Stimulated activated naive B cell treated with anti-CD40 and anti-IgM and Interleukin-4, amounts not matched to agents 10 μg/mL and 1 μg/mL and 100 μg/mL, for 72 hours (primary cell): Measurements from ENCODE around the gene MID2.
A peak's percentile ranks its signal among the peaks of the same experiment; 100 is the strongest.

Experiments used
- ATAC-seq, 2 donors: fragments of 150-1000 bp; cut with Tn5 transposase; replicated peaks; 2 replicates each; pipeline ENCODE4 v1.10.0; 2021; ENCODE audit warnings: moderate library complexity in 1 of 2
- DNase-seq: peaks from one replicate; pipeline ENCODE4 v3.0.0; 2021
- H3K27ac Mint-ChIP-seq: one replicate; pipeline ENCODE4 v1.8.0; 2022; ENCODE audit warnings: mild to moderate bottlenecking, mixed read lengths
- H3K27me3 Mint-ChIP-seq, 2 donors: one replicate each; pipeline ENCODE4 v1.8.0; 2022; ENCODE audit warnings: mixed read lengths in 2 of 2
- H3K36me3 Mint-ChIP-seq, 2 donors: one replicate each; pipeline ENCODE4 v1.8.0; 2022; ENCODE audit warnings: mixed read lengths in 2 of 2, mild to moderate bottlenecking in 1 of 2
- H3K4me1 Mint-ChIP-seq, 2 donors: one replicate each; pipeline ENCODE4 v1.8.0; 2022; ENCODE audit warnings: mixed read lengths in 2 of 2, mild to moderate bottlenecking in 1 of 2
- H3K4me3 Mint-ChIP-seq, 2 donors: one replicate each; pipeline ENCODE4 v1.8.0; 2022; ENCODE audit warnings: mild to moderate bottlenecking in 2 of 2, mixed read lengths in 2 of 2, moderate library complexity in 1 of 2
- H3K9me3 Mint-ChIP-seq, 2 donors: one replicate each; pipeline ENCODE4 v1.8.0; 2022; ENCODE audit warnings: mixed read lengths in 2 of 2, mild to moderate bottlenecking in 1 of 2

Gene MID2

DNA sequence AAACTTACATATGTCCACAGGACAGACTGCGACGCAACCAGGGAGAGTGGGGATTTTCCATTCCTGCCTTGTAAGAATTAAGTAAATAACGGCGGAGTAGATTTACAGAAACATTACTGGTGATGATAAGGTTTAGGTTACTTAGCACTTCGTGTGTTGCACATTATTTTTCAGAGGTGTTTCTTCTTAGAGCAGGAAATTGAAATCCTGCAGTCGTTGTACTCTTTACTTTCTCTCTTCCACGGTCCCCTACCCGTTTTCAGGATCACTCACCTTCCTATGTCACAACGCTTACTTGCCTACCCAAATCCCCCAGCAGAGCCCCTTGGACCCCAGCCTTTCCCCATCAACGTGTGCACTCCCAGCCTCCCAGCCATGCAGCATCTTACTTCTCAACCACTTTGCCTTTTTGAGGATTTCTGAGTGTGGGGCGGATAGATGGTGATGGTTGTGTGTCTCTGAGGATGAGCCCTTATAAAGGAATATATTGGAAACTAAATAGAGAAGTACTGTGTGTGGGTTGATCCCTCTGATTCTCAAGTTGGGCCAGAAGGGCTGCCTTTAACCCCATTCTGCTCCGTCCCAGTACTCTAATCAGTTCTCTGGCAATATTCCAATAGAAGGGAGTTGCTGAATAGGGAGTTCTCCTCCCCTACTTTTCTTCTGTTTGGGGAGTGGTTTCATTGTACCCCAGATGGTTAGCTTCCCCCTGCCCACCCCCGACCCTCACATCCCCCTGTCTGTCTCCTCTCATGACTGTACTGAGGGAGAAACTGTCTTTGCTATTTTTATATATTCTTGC, 1.6 kb downstream of the MID2 start:
- no peaks in the 10 kb centered on the region for H3K36me3 Mint-ChIP-seq
- no peaks in the 10 kb centered on the region for H3K9me3 Mint-ChIP-seq
- peak overlapping the region; percentile 38 for H3K27ac Mint-ChIP-seq
- peaks cover 33 to 40% of the 10 kb centered on the region in 2 donors for H3K27me3 Mint-ChIP-seq
- H3K4me1 Mint-ChIP-seq, result peaks cover 6 to 18% of the 10 kb centered on the region in 2 donors
- ATAC-seq (no peak), DNase-seq (no peak)
- peak overlapping the region; percentile 58 to 62 for H3K4me3 Mint-ChIP-seq

DNA sequence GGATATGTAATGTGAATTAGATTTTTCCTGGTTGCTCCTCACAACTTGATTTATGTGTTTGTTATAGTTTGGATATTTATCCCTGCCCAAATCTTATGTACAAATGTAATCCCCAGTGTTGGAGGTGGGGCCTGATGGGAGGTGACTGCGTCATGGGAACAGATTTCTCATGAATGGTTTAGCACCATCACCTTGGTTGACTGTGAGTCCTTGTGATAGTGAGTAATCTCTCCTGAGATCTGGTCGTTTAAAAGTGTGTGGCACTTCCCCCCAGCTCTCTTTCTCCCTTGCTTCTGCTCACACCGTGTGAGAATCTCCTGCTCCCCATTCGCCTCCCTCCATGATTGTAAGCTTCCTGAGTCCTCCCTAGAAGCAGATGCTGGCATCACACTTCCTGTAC, 2.2 kb downstream of the MID2 start:
- ATAC-seq, result no peak
- Mint-ChIP-seq H3K4me1 (peaks cover 6 to 18% of the 10 kb centered on the region in 2 donors), H3K27ac (no peak overlapping the region), H3K9me3 (no peaks in the 10 kb centered on the region), H3K27me3 (peaks cover 34 to 40% of the 10 kb centered on the region in 2 donors), H3K4me3 (no peak overlapping the region), H3K36me3 (no peaks in the 10 kb centered on the region)
- no peak for DNase-seq

- DNase-seq (no peak), ATAC-seq (no peak)
- H3K4me1 Mint-ChIP-seq, result peaks cover 6 to 12% of the 10 kb centered on the region in 2 donors
- no peak overlapping the region for H3K27ac Mint-ChIP-seq
- H3K4me3 Mint-ChIP-seq, result no peak overlapping the region
- peaks cover 26 to 31% of the 10 kb centered on the region in 2 donors for H3K27me3 Mint-ChIP-seq
- H3K9me3 Mint-ChIP-seq, result no peaks in the 10 kb centered on the region
- no peaks in the 10 kb centered on the region for H3K36me3 Mint-ChIP-seq
These were observed 4.2 kb downstream of the MID2 start for GRCh38 chrX:107829878-107830277.

GRCh38 chrX:107831071-107831730, 5.5 kb downstream of the MID2 start:
- H3K36me3 Mint-ChIP-seq, result no peaks in the 10 kb centered on the region
- no peaks in the 10 kb centered on the region for H3K9me3 Mint-ChIP-seq
- DNase-seq (no peak), ATAC-seq (no peak)
- H3K4me3 Mint-ChIP-seq, result no peak overlapping the region
- no peak overlapping the region for H3K27ac Mint-ChIP-seq
- H3K27me3 Mint-ChIP-seq, result peaks cover 15 to 21% of the 10 kb centered on the region in 2 donors
- H3K4me1 Mint-ChIP-seq, result peaks cover 4 to 6% of the 10 kb centered on the region in 2 donors

DNA sequence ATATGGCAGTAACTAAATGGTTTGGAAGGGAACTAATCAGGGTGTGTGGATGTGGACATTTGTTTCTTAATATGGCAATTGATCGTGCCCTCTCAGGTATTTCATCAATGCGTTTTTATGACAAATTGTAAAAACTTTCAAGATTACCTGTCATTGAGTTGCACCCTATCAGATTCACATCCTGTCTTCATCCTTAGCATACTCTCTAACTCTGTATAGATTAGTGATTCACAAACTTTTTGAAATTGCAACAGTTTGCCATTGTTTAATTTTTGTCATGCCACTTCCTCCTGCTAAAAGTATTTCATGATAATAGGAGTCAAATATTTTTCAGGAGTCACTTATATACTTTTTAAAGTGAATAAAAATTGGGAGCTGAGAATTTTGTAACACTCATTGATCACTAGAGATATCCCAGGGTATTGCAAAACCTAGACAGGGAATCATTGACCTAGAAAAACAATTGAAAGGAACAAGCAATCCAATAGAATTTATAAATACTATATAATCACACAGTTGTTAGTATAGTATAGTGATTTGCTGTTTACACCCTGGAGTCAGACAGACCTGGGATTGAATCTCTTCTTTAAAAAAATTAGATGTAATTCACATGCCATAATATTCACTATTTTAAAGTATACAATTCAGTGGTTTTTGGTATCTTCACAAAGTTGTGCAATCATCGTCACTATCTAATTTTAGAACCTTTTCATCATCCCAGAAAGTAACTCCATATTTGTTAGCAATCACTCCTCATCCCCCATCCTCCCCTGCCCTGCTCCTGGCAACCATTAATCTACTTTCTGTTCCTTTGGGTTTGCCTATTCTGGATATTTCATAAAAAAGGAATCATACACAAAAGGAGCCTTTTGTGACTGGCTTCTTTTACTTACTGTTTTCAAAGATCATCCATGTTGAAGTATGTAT, 8.9 kb downstream of the MID2 start:
- Mint-ChIP-seq H3K27me3 (peaks cover 6 to 14% of the 10 kb centered on the region in 2 donors), H3K4me3 (no peak overlapping the region), H3K27ac (no peak overlapping the region), H3K4me1 (no peaks in the 10 kb centered on the region), H3K36me3 (no peaks in the 10 kb centered on the region), H3K9me3 (no peaks in the 10 kb centered on the region)
- DNase-seq (no peak), ATAC-seq (no peak)

GRCh38 chrX:107836958-107837357, 11.3 kb downstream of the MID2 start:
- Mint-ChIP-seq H3K9me3 (no peaks in the 10 kb centered on the region), H3K27ac (no peak overlapping the region), H3K36me3 (no peaks in the 10 kb centered on the region), H3K27me3 (peaks cover 6 to 14% of the 10 kb centered on the region in 2 donors), H3K4me3 (no peak overlapping the region), H3K4me1 (no peaks in the 10 kb centered on the region)
- DNase-seq (no peak), ATAC-seq (no peak)

DNA sequence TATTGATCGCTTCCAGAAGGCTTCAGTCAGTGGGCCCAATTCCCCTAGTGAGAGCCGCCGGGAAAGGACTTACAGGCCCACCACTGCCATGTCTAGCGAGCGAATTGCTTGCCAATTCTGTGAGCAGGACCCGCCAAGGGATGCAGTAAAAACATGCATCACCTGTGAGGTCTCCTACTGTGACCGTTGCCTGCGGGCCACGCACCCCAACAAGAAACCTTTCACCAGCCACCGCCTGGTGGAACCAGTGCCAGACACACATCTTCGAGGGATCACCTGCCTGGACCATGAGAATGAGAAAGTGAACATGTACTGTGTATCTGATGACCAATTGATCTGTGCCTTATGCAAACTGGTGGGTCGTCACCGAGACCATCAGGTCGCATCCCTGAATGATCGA, 15.3 kb downstream of the MID2 start:
- Mint-ChIP-seq H3K4me3 (no peak overlapping the region), H3K27ac (no peak overlapping the region), H3K36me3 (no peaks in the 10 kb centered on the region), H3K4me1 (no peaks in the 10 kb centered on the region), H3K27me3 (peaks cover 6 to 7% of the 10 kb centered on the region in 2 donors), H3K9me3 (no peaks in the 10 kb centered on the region)
- DNase-seq, result no peak
- ATAC-seq, result no peak

GRCh38 chrX:107842715-107843400, 17.2 kb downstream of the MID2 start:
- H3K27me3 Mint-ChIP-seq, result peaks cover 3 to 7% of the 10 kb centered on the region in 2 donors
- no peaks in the 10 kb centered on the region for H3K36me3 Mint-ChIP-seq
- H3K9me3 Mint-ChIP-seq, result no peaks in the 10 kb centered on the region
- no peak overlapping the region for H3K4me3 Mint-ChIP-seq
- DNase-seq (no peak), ATAC-seq (no peak)
- H3K4me1 Mint-ChIP-seq, result no peaks in the 10 kb centered on the region
- H3K27ac Mint-ChIP-seq, result no peak overlapping the region

DNA sequence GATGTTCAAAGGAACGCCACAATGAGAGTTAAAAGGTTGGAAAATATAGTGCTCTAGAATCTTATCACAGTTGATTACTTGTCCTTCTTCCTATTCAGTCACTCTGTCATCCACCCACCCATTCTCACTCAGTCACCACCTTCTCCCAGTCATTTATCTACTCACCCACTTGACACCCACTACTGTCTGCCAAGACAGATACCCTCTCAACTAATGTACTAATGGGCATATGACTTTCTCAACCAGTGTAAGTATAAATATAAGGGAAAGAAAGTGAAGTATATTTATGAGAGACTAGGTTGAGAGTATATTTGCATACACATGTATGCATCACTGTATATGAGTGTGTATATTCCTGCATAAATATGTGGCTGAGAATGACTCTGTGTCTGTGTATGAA, 20.0 kb downstream of the MID2 start:
- DNase-seq (no peak), ATAC-seq (peak in 1 of 2 donors; percentile 33)
- no peaks in the 10 kb centered on the region for H3K36me3 Mint-ChIP-seq
- H3K4me3 Mint-ChIP-seq, result no peak overlapping the region
- no peak overlapping the region for H3K27ac Mint-ChIP-seq
- no peaks in the 10 kb centered on the region for H3K4me1 Mint-ChIP-seq
- H3K9me3 Mint-ChIP-seq, result no peaks in the 10 kb centered on the region
- peaks cover 0 to 6% of the 10 kb centered on the region in 2 donors for H3K27me3 Mint-ChIP-seq

- Mint-ChIP-seq H3K9me3 (no peaks in the 10 kb centered on the region), H3K27ac (no peak overlapping the region), H3K36me3 (no peaks in the 10 kb centered on the region), H3K27me3 (peaks cover 5 to 16% of the 10 kb centered on the region in 2 donors), H3K4me1 (no peaks in the 10 kb centered on the region), H3K4me3 (no peak overlapping the region)
- ATAC-seq (no peak), DNase-seq (no peak)
These were observed 22.9 kb downstream of the MID2 start for GRCh38 chrX:107848591-107848990.

- Mint-ChIP-seq H3K27ac (no peak overlapping the region), H3K27me3 (peaks cover 10 to 21% of the 10 kb centered on the region in 2 donors), H3K4me3 (no peak overlapping the region), H3K36me3 (no peaks in the 10 kb centered on the region), H3K4me1 (no peaks in the 10 kb centered on the region), H3K9me3 (no peaks in the 10 kb centered on the region)
- DNase-seq (no peak), ATAC-seq (no peak)
These were observed 24.2 kb downstream of the MID2 start for GRCh38 chrX:107849747-107850421.

GRCh38 chrX:107850422-107850765, 24.7 kb downstream of the MID2 start:
- H3K36me3 Mint-ChIP-seq, result no peaks in the 10 kb centered on the region
- no peak overlapping the region for H3K27ac Mint-ChIP-seq
- DNase-seq, result no peak
- H3K9me3 Mint-ChIP-seq, result no peaks in the 10 kb centered on the region
- H3K4me1 Mint-ChIP-seq, result no peaks in the 10 kb centered on the region
- H3K4me3 Mint-ChIP-seq, result no peak overlapping the region
- no peak for ATAC-seq
- H3K27me3 Mint-ChIP-seq, result peaks cover 13 to 21% of the 10 kb centered on the region in 2 donors

DNA sequence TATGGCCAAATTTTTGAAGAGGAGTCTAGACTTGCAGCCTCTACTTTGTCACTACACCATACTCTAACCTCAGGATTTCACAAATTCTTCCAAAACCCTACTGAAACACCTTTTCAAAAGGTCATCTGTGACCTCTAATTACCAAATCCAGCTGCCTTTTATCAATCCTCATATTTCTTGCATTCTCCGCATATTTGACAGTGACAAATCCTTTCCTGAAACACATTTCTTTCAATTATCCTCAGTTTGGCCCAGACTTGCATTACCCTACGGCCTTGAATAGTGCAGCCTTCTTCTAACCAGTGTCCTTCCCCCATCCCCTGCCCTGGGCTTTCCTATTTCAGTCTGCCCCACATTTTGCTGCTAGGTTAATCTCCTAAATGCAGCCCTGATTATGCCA, 25.5 kb downstream of the MID2 start:
- ATAC-seq, result no peak
- Mint-ChIP-seq H3K4me3 (no peak overlapping the region), H3K27ac (no peak overlapping the region)

More for the DNA sequence above, 25.5 kb downstream of the MID2 start:
- Mint-ChIP-seq H3K27me3 (peaks cover 13 to 21% of the 10 kb centered on the region in 2 donors), H3K36me3 (no peaks in the 10 kb centered on the region), H3K9me3 (no peaks in the 10 kb centered on the region), H3K4me1 (no peaks in the 10 kb centered on the region)
- no peak for DNase-seq
